ENCODE data around the gene PIK3CA.
"Not testable (repeated sequence)": the region's sequence is repeated elsewhere in the genome, so short reads cannot be mapped to it uniquely, and the experiment has no call there.

The PIK3CA gene

DNA sequence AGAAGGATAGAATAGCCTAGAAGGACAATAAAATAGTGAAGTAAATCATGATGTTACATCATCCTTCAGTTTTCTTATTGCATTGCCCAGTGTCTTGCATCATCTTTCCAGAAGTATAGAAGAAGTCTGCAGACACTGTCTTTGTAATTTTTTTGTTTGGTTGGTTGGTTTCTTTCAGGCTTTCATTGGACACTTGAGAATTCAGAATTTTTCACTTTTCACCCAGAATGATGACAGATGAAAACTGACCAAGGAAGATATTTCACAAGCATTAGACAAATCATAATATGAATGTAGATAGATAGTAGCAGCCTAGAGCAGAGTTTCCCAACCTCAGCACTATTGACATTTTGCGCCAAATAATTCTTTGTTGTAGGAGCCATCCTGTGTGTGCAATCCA, 67.4 kb downstream of the PIK3CA start:
- not testable (repeated sequence) for DNase-seq

DNA sequence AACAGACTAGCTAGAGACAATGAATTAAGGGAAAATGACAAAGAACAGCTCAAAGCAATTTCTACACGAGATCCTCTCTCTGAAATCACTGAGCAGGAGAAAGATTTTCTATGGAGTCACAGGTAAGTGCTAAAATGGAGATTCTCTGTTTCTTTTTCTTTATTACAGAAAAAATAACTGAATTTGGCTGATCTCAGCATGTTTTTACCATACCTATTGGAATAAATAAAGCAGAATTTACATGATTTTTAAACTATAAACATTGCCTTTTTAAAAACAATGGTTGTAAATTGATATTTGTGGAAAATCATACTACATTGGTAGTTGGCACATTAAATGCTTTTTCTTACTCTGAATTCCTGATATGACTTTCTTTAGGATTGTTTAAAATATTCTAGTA, 70.1 kb downstream of the PIK3CA start:
- not testable (repeated sequence) for DNase-seq

DNA sequence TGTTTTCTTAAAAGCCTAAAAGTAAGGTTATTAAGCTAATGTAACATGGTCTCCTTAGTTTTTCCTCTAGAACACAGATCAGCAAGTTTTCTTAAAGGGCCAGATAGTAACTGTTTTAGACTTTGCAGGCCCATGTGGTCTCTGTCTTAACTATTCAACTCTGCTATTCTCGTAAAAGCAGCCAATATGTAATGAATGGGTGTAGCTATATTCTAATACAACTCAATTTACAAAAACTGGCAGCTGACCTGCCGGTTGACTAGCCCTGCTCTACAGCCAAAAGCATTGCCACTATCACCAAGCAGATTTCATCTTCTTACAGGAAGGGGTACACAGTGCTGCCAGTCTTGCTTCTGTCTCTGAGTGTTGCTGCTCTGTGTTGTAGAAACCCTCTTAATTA, 75.4 kb downstream of the PIK3CA start:
- no peak for DNase-seq

DNA sequence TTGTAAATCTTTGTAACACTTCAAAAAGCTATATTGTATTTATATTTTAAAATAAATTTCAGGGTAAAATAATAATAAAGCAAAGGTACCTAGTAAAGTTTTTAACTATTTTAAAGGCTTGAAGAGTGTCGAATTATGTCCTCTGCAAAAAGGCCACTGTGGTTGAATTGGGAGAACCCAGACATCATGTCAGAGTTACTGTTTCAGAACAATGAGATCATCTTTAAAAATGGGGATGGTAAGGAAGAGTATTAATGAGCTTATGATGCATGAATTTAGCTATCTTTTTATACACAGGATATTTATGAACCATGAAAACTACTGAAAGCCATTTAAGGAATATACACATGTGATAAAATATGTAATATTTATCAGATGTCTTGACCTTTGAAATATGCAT, 76.4 kb downstream of the PIK3CA start:
- DNase-seq: no peak

DNA sequence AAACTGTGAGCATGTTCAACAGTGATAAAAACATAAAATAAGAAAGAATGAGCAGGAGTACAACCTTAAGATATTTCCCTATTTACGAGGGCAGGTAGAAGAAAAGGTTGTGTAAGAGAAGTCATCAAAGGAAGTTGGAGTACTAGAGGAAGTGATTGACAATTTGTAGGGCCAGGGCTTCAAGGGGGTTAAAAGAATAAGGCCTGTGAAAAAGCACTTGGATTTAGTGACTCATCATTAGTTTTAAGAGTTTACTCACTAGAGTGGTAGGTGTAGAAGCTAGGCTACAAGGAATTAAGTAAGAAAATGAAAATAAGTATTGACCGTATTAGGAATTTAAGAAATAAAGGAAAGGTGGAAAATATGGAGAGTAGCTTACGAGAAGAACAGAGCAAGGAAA, 79.2 kb downstream of the PIK3CA start:
- no peak for DNase-seq

DNA sequence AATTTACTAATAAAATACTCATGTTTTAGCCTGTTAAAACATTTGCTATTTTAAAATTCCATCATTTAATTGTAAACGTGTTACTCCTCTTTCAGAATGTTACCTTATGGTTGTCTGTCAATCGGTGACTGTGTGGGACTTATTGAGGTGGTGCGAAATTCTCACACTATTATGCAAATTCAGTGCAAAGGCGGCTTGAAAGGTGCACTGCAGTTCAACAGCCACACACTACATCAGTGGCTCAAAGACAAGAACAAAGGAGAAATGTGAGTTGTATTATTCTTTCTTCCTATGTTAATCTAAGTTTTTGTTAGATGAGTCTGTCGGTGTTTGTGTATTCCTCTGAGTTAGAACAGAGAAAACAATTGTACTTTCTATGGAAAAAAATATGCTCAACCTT, 81.0 kb downstream of the PIK3CA start:
- DNase-seq: no peak

DNA sequence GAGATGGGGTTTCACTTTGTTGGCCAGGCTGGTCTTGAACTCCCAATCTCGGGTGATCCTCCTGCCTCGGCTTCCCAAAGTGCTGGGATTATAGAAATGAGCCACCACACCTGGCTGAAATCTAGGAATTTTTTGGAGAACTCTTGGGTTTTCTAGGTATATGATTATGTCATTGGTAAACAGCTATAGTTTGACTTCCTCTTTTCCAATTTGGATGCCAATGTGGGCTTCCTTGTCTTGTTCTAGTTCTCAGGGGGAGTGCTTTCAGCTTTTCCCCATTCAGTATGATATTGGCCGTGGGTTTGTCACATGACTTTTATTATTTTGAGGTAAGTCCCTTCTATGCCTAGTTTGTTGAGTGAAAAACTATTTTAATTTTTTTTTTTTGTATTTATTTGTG, 84.9 kb downstream of the PIK3CA start:
- no peak for DNase-seq

DNA sequence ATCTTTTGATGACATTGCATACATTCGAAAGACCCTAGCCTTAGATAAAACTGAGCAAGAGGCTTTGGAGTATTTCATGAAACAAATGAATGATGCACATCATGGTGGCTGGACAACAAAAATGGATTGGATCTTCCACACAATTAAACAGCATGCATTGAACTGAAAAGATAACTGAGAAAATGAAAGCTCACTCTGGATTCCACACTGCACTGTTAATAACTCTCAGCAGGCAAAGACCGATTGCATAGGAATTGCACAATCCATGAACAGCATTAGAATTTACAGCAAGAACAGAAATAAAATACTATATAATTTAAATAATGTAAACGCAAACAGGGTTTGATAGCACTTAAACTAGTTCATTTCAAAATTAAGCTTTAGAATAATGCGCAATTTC, 86.0 kb downstream of the PIK3CA start:
- no peak for DNase-seq

DNA sequence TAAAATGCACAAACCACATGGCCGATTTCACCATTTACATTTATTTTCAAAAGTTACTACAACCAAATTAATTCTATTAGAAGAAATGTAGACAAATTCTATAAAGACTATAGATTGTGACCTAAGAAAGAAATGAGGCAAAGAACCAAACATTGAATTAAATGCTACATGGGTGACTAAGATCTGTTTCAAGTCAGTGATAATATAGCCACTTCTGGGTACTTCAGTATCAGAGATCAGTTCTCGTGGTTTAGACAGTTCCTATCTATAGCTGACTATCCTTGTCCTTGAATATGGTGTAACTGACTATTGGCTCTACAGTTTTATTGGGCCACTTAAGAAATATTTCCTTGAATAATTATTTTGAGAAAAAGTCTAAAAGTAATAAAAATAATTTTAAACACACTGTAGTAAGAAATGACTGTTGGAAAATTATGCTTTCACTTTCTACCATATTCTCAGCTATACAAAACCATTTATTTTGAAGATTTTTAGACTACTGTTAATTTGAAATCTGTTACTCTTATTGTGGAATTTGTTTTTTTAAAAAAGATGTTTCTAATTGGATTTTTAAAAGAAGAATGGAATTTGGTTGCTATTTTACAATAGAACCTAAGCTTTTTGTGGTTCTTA, 88.6 kb downstream of the PIK3CA start:
- DNase-seq: no peak

DNA sequence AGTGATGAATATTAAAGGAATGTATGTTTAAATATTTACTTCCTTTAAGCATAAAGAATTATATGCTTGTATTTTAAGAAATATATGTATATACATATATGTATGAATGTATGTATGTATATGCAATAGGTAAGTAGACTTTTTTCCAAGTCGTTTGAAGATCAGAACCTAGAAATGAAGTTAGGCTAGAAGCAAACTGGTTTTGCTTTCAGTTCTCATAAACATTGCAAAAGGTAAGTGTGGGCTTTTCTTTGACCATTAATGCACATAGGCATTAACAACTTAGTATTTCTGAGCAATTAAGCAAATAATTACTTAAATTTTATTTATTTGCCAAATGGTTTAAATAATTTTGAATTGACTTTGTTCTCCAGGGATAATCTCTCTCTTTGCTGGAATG, 92.1 kb downstream of the PIK3CA start:
- DNase-seq: not testable (repeated sequence)

DNA sequence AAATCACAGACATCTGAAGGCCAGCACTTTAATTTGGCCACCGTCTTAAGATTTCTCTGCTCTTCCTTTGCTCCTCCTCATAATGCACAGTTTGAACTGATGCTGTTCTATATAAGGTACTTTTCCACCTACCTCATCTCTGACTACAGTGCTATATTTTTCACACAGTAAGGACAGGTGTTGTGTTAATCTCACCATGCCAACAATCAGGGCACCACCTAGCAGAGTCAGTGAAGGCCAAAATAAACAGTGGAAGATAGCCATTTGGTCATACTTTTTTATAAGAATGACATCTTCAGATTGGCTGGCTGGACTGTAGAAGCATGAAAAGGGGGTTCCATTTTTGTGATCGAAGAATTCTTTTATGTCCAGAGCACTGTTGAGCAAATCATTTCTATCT, 94.7 kb downstream of the PIK3CA start:
- DNase-seq: not testable (repeated sequence)

DNA sequence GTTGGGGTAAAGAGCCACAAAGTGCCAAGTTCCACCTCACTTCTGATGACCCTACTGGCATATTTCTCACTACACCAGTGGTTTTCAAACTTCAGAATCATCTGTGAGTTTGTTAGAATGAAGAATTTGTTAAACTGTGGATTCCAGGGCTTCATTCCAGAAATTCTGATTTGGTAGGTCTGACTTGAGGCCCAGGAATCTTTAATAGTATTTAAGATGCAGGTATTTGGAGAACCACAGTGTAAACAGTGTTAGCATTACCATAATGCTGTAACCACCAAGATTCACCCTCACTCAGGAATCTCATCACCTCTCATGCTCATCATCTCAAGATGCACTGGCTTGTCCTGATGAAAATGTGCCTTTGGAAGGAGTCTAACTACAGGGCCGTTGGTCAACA, 96.7 kb downstream of the PIK3CA start:
- DNase-seq: no peak

DNA sequence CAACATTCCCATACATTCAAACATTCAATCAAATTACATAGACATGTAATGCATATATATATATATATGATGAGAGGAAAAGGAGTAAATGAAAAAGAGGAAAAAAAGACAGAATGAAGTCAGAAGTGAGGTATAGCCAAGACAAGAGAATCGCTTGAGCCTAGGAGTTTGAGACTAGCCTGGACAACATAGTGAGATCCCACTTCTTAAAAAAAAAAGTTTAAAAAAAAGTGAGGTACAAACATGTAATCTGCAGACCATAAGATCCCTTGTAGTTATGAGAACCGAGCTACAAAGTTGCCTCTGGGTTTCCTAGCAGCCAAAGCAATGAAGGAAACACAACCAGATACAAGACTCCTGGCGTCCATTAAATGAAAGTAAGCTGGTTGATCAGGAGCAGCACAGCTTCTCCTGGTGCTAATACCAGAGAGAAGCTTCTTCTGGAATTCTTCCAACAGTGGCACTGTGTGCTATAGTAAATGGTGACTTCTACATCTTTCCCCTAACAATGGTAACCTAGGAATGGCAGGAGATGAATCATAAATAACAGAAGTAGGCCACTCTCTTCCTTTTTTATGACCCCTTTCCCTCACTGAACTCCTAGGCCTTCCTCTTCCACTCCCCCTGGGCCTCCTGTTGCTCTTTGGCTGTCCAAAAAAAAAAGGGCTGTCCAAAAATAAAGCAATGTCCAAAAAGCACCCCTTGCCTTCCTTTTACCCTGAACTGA, 99.3 kb downstream of the PIK3CA start:
- DNase-seq: no peak

DNA sequence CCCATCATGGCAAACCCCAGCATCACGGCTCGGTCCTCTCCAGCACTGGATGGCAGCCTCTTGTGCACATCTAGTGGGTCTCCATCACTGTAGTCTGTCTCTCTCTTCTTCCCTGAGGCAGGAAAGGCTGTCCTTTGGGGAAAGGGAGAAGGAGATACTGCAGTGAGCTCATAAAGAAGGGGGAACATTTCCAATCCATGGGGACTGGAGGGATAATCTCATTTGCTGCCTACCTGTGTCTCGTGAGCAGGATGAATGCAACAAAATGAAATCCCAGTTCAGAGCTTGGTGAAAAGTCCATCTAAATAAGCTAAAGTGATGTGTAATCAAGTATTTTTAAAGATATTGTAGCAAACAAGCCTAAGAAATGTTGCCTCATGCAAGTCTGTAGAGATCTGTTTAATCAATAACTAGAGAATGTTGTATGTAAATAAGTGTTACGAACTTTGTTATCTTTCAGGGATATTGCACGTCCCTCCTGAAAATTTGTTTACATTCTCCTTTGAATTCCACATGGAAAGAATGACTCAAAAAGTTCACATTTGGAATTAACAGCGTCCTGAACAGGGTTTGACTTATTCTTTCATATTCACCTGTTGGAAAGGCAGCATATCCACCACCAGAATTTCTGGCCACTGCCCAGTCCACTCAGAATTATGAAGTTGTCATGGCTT, 102.8 kb downstream of the PIK3CA start, which contains the start of gene KCNMB3:
Gene KCNMB3, minus strand, starts transcription at position 312 of the 674 bp plus-strand sequence. Its CDS starts 124 bp downstream, at position 188.
- DNase-seq: no peak

DNA sequence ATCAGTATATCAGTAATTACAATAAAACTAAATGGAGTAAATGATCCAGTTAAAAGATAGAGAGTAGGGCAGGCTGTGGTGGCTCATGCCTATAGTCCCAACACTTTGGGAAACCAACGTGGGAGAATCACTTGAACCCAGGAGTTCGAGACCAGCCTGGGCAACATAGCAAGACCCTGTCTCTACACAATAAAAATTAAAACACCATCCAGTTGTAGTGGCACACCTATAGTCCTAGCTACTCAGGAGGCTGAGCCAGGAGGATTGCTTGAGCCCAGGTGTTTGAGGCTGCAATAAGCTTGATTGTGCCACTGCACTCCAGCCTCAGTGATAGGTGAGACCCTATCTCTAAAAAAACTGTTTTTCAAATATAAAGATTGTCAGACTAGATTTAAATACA, 108.7 kb downstream of the PIK3CA start:
- DNase-seq: no peak

DNA sequence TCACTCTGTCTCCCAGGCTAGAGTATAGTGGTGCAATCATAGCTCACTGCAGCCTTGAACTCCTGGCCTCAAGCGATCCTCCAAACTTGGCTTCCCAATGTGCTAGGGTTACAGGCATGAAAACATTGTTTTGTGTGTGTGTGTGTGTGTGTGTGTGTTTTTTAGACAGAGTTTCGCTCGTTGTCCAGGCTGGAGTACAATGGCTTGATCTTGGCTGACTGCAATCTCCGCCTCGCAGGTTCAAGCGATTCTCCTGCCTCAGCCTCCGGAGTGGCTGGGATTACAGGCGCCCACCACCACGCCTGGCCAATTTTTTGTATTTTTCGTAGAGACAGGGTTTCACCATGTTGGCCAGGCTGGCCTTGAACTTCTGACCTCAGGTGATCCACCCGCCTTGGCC, 109.6 kb downstream of the PIK3CA start:
- DNase-seq: not testable (repeated sequence)

DNA sequence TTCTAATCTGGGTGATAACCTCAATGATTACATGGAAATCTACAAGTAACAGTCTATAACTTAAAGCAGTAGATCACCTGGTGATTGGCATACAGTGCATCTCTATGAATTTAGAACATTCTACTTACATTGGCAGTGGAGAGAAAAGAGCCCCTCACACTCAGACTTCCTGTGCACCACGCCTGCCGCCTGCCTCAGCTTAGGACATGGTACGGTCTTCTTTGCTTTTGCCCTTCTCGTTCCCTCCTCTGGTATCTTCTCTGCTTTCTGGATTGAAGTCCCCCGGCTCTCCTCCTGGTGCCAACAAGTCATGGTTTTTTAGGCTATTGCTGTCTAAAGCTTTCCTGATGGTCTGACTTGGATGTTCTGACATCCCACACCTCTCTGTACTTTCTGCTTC, 110.7 kb downstream of the PIK3CA start:
- DNase-seq: no peak

DNA sequence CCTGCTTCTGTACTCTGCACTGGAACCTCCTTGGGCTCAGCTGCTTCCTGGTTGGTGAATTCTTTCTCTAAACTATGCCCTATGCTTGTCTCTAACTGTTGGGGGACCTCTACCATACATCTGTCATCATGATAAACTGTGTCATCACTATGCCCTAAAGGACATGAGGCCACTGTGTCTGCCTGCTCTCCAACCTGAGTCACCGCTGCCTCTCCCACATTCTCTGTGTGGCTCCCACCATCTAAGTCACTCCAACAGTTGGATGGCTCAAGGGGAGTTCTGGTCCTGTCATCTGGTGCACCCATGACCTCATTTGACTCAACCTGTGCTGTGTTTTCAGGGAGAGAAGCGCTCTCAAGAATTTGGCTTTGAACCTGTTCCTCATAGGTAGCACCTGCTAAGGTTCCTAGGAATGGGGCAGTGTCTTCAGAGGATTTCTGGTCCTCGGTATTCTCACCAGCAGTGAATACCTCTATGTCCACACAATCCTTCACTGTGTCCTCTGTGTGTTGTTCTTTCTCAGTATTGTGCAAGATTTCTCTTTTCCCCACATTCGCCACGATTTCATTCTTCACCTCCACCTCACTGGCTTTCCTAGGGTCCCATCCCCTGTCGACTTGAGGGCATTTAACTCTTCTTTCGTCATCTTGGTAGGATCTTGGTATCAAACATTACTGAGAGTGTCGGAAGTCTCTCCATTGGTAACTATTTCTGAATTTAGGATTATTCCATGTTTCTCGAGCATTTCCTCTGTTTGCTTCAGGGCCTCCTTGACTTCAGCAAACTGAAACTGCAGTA, 112.0 kb downstream of the PIK3CA start:
- DNase-seq: not testable (repeated sequence)

DNA sequence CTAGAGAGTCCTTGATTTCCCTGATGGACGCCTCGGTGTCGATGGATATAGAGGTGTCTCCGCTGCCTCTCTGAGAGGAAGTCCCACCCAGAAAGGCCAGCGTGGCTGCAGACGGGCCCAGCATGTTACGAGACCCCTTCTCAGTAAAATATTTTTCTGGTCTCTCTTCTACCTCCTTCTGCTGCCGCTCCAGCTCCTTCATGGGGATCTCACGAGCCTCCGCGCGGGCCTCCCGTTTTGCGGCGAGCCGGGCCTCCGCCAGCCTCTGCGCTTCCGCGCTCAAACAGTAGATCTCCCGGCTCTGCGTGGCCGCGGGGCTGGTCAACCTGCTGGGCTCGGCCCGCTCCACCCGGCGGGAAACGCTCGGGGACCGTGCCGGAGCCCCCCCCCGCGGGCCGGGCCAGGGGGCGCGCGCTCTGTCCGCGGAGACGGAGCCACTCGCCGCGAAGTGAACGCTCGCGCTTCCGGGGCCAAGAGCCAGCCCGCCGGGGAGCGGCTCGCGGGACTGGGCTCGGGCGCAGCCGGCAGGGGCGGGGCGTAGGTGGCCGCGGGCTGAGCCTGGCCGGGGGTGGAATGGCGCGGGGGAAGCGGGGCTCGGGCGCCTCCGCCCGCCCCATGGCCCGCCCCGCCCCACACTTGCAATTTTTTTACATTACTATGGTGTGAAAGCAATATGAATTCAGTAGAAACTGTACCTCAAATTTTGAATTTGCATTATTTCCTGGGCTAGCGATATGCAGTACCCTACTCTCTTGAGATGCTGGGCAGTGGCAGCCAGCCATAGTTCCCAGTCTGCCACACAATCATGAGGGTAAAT, 113.0 kb downstream of the PIK3CA start:
- peak; percentile 74 for DNase-seq

DNA sequence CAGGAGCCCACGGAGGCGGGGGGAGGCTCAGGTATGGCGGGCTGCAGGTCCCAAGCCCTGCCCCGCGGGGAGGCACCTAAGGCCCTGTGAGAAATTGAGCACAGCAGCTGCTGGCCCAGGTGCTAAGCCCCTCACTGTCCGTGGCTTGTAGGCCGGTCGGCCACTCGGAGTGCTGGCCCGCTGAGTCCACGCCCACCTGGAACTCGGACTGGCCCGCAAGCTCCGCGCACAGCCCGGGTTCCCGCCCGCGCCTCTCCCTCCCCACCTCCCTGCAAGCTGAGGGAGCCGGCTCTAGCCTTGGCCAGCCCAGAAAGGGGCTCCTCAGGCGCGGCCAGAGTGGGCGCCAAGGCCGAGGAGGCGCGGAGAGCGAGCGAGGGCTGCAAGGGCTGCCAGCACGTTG, 115.0 kb downstream of the PIK3CA start:
- DNase-seq: no peak

DNA sequence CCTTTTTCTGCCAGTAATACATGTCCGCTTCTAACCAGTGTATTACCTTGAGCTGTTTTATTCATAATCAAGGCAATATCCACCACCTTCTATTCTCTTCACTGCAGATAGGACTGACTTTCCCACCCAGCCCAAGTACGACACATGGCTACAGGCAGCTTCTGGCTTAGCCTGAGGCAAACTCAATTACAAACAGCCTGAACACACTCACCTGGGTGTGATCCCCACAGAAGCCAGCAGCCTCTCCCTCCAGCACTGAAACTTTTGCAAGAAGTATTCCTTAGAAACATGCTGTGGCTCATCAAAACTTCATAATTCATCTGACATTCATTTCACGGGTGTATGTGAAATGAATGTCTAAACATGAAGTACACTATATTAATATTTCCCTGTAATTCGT, 116.3 kb downstream of the PIK3CA start:
- no peak for DNase-seq

DNA sequence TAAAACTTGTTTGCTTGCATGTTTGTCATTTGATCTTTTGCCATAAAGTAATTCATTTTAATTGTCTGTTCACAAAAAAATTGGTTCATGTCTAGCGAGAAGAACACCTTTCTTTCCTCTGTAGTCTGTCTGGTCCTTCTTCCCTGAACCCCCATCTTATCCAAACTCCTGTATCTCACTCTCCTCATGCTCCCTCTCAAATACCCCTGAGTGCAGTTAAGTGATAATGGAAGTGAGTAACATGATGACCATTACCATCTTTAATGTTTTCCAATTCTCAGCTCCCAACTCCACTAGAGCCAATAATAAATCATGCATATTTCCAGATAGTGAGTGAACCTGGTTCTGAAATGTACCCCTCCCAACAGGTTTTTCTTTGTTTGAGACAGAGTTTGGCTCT, 116.9 kb downstream of the PIK3CA start:
- no peak for DNase-seq
